Ureter (tissue), 1 donor: ENCODE measurements around the gene COG2. TPM values are rescaled to one million over a fixed set of nuclear protein-coding genes. Genes with fewer than 3 reads are reported as not detected.
"Not testable (repeated sequence)": the region's sequence is repeated elsewhere in the genome, so short reads cannot be mapped to it uniquely, and the experiment has no call there.

ENCODE experiments used
- DNase-seq: peaks from one replicate; pipeline ENCODE4 v3.0.0-alpha.2; 2020; ENCODE audit warnings: low spot score
- total RNA-seq: library from RNA; stranded (reverse); gene quantifications from one replicate; pipeline ENCODE4 v1.2.4, GENCODE V29; 2023
- donor health status: DM: yes; HTN: yes; CAD: no.

The COG2 gene
- total RNA-seq, 1 donor from 2014 or later: 36.7 TPM

DNA sequence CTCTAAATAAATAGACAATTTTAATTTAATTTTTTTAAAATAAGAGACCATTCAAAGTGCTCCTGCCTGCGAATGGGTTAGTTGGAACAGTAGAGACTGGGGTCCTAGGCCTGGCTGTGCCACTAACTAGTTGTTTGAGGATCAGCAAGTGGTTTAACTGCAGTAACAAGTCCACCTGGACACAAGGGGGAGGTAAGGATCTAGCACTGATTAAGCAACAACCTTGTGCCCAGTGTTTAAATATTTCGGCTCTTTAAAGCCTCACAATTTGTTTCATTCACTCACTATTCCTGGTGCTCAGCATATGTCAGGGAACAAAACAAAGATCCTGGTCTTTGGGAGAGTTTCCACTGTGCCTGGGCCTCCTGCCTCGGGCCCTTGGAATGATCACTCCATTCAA, 73.2 kb downstream of the COG2 start:
- no peak for DNase-seq

DNA sequence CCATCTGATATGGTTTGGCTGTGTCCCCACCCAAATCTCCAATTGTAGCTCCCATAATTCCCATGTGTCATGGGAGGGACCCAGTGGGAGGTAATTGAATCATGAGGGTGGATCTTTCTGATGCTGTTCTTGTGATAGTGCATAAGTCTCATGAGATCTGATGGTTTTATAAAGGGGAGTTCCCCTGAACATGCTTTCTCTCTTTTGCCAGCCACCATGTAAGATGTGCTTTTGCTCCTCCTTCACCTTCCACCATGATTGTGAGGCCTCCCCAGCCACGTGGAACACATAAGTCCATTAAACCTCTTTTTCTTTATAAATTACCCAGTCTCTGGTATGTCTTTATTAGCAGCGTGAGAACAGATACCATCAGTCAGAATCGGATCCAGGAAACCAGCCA, 74.2 kb downstream of the COG2 start:
- not testable (repeated sequence) for DNase-seq

DNA sequence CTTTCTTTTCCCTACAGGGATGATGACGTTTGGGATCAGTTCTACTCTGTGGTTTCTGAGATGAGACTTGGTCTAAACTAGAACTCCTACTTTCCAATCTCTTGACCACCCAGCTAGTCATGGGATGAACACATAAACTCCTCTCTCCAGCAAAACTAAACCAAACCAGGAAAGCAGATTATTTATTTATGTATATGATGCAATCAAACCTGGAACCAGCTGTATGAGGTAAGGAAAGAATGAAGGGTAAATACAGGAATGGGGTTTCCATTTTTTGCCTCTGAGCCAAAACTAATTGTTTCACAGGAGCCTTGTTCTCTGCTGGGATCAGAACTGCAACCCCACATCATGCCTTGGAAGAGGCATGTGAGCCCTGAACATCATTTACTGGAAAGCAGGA, 75.0 kb downstream of the COG2 start:
- DNase-seq: no peak

DNA sequence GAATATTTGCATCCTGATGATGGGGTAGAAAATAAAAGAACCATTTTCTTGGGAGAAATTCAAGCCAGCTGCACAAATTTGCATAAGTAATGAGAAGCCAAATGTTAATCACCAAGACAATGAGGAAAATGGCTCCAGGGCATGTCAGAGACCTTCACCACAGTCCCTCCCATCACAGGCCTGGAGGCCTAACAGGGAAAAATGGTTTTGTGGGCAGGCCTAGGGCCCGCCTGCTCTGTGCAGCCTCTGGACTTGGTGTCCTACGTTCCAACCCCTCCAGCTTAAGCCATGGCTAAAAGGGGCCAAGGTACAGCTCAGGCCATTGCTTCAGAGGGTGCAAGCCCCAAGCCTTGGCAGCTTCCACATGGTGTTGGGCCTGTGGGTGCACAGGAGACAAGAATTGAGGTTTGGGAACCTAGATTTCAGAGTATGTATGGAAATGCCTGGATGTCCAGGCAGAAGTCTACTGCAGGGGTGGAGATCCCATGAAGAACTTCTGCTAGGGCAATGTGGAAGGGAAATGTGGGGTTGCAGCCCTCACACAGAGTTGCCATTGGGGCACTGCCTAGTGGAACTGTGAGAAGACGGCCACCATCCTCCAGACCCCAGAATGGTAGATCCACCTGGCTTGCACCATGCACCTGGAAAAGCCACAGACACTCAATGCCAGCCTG, 79.7 kb downstream of the COG2 start:
- DNase-seq: not testable (repeated sequence)

DNA sequence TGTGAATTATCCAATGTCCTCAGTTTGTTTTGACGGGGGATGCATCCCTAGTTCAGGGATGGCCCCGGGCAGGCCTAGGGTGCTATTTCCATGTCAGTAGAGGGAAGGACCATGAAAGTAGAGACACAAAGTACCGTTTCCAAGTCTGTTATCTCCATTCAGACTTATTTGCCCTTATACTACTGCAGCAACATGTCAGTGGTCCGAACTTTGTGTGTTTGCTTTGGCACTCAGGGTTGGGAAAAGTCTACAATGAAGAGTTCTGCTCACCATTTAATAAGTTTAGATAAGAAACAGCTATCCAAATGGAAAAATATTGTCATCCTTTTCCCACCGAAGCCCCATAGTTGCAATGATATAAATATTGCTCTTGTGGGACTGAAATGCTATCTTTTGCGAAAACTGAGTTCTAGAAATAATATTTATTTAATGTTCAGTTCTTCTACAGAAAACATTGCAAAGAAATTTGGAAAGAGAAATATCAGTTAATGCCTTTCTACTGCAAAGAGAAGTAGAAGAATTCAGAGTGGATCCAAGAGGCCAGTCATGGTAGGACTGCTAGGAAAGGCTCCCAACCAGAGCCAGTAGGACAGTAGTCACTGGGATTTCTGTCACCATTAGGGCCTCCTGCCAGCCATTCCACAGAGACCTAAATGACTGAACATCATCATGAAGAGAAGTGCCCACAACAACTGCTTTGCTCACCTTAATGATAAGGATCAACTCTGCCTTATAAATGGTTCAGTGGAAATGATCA, 83.2 kb downstream of the COG2 start:
- DNase-seq: no peak

DNA sequence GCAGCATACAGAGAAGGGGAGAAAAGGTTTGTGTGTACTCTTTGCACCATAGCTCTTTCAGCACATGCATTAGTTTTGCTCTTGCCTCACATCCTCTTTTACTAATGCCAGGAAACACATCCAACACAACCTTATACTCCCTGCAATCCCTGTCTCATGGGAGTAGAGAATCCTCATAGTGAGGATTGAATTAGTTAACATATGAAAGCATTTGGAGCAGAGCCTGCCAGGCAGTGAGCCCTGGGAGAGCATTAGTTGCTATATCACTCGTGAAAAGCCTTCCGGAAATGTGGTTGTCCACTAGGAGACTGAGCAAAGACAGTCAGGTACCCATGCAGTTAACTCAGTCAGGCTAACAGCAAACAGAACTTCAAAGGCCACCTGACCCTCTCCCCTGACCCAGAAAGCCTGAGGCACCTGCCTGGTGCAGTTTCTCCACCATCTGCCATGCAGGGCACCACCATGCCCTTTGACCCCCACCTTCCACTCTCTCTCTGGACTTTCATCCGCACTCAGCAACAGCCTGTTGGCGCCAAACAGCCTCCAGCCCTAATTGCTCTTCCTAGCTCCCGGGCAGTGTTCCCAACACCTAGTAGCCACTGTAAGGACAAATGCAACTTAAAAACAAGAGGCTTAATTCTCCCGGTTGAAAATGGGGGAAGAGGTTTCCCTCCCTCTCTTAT, 86.6 kb downstream of the COG2 start:
- DNase-seq: no peak

DNA sequence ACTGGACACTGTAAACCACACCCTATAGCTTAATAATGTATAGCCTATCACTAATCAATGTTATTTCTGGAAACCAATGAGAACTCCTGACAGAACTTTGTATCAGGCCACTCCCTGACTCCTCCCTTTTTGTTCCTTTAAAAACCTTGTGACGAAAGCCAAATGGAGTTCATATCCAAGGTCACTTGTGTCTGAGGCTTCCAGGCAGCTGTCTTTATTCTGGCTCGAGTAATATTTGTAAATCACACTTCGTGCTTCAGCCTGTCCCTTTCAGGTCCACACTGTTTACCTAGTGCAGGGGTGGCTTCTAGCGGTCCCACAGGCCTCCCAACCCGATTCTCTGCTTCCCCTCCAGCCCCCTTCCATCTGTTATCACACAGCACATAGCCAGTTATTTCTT, 88.7 kb downstream of the COG2 start:
- no peak for DNase-seq

DNA sequence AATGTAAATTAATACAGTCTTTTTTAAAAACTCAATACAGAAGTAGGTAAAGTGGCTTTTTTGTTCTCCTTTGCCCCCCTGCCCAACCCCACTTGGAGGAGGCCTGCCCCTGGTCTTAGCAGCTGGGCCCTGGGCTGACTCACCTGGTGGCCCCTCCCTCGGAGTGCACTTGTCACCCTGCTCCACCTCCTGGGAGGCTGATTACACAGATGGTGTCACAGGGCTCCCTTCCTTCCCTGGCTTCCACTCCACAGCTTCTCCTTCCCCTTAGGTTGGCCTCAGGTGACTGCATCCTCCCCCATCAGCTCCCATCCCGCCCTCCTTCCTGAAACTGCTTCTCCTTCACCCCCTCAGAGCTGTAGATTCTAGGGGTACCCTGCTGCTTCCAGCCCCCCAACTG, 93.2 kb downstream of the COG2 start:
- no peak for DNase-seq

DNA sequence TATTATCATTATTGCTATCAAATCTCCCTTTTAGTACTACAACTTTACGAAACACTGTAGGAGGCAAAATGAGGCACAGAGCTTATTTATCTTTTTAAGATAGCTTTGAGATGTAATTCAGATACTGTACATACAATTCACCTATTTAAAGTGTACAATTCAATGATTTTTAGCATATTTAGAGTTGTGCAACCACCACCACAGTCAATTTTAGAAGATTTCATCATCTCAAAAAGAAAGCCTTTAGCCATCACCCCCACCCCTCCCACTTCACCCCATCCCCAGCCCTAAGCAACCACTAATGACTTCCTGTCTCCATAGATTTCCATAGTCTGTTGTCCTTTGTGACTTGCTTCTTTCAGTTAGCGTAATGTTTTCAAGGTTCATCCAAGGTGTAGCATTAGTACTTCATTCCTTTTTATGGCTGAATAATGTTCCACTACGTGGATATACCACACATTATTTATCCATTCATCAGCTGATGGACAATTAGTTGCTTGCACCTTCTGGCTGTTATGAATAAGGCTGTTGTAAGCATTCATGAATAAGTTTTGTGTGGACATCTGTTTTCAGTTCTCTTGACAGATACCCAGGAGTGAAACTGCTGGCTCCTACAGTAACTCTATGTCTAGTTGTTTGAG, 95.5 kb downstream of the COG2 start:
- DNase-seq: no peak

DNA sequence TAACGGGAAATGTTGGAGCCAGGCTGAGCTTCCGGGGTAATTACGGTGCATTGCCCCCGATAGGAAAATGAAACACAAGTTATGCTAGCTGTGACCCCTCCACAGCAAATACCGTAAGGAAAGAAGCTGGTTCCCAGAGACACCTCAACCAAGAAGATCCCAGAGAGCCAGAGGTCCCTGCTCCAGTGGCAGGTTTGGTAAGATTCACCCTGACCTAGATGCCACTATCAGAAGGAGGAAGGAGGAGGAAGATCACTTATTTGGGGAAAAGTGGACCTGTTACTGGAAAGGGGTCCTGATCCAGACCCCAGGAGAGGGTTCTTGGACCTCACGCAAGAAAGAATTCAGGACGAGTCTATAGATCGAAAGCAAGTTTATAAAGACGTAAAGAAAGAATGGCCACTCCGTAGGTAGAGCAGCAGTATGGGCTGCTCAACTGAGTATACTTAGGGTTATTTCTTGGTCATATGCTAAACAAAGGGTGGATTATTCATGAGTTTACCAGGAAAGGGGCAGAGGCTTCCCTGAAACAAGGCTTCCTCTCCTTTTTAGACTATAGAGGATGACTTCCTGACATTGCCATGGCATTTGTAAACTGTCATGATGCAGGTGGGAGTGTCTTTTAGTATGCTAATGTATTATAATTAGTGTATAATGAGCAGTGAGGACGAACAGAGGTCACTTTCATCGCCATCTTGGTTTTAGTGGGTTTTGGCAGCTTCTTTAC, 97.4 kb downstream of the COG2 start:
- no peak for DNase-seq

Other genes starting within 250 kb of the COG2 start
- gene PGBD5, start 216.1 kb upstream of the COG2 start, total RNA-seq: 1.8 TPM
- gene AGT, start 71.6 kb downstream of the COG2 start, total RNA-seq: 47.6 TPM
- 3.0 TPM for gene CAPN9, start 104.9 kb downstream of the COG2 start, total RNA-seq
- 42.2 TPM for gene C1orf198, start 226.0 kb downstream of the COG2 start, total RNA-seq